ENCODE results near the gene OPCML.

GRCh38 chr11:132535830-132536229 is 996.5 kb downstream of the OPCML start:
- no peak for TF ChIP-seq CTCF (IDR thresholded peaks at IDR 0.05; ENCODE audit: insufficient read depth, low read length, poor library complexity, severe bottlenecking)
- no peak for TF ChIP-seq EZH2phosphoT487 (conservative IDR thresholded peaks at IDR 0.05; ENCODE audit: low read length)
